HG03097 (cell line): Measurements from ENCODE around the gene NUMB.
"Not testable (repeated sequence)": the region's sequence is repeated elsewhere in the genome, so short reads cannot be mapped to it uniquely, and the experiment has no call there.

Experiments
- ATAC-seq: cut with Tn5 transposase; IDR thresholded peaks from one replicate; pipeline ENCODE4 v1.9.1; 2021; ENCODE audit not compliant: unreplicated experiment, low FRiP score

NUMB gene

DNA sequence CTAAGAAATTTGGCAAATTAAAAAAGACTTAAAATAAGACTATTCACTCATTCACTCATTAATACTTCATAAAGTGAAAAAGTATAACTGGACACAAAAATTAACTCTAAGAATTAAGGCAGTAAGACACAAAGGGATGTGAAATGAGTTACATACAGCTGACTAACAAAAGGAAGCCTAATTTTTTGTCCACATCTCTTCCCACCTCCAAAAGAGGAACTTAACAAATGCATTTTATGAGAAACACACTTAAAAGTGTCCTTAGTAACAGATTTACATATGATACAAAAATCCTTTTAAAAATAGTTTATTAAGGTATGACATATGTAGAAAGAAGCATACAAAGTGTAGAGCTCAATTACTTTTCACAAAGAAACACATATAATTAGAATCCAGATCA lies 88.9 kb downstream of the NUMB start:
- ATAC-seq: no peak

DNA sequence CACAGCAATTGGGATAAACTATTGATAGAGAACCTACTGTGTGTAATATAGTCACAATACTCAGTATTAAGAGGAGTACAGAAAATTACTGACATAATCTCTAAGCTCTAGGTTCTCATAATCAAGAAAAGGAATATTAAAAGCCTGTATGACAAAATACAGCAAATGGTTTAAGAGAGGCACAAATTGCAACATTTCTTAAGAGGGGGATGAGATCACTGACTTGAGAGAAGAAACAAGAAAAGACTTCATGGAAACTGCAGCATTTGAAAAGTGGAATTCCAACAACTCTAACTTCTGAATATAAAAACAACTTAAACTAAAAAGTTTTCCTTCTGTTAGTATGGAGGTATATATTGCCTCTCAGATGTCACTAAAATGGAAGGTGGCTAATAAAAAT lies 89.7 kb downstream of the NUMB start:
- no peak for ATAC-seq

DNA sequence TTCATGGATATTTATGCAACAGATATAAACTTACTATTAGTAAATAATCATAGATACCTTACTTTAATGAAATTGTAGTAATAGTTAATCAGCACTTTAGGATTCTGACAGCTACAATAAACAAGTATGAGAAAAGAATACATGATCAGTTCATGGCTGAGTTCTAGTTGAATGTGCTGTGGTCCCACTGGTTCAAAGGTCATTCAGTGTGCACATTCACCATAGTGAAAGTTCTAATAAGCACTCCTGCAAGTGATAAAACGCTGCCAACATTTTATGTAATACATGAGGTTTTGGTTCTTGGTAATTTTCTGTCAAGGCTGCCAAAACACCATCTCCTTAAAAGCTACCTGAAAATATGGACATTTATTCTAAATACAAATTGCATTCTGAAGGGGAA lies 92.6 kb downstream of the NUMB start:
- no peak for ATAC-seq

DNA sequence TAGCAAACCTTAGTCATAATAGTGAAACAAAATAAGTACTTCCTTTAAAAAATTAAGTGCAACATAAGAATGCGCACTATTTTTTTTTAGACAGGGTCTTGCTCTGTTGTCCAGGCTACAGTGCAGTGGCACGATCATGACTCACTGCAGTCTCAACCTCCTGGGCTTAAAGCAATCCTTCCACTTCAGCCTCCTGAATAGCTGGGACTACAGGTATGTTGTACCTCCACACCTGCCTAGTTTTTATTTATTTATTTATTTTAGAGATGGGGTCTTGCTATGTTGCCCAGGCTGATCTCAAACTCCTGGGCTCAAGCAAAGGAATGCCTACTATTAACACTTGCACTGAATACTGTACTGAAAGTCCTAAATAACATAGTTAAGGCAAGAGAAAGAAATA lies 93.8 kb downstream of the NUMB start:
- no peak for ATAC-seq

DNA sequence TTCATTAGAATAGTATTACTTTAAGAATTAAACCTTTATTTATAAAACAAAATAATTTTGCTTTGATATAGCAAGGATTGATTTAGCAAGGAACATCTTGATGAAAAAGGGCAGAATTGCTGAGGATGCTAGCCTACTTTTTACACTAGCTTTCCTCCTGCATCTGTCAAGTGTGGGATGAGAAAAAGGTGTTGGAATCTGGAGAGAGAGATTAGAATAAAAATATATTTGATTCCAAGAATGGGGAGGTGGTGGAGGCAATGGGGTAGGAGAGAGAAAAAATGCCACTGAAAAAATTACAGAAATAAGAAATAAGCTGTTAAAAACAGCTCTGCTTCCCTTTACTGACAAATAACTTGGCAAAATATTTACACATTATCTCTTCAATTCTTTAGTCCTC lies 98.9 kb downstream of the NUMB start:
- ATAC-seq: no peak

DNA sequence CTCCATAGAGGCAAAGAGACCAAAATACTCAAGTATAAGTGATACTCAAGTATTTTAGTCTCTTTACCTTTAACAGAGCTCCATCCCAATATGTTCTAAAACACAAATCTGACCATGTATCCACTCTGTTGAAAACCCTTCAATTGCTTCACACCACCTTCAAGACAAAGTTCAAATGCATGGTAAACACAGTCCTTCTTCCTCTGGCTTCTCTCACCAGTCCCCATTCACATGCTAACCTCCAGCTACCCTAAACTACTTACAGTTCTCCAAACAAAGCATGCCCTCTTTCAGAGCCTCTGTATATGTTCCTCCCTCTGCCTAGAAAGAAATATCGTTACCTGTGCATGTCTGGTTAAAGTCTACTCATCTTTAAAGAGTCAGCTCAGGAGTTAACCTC lies 100.2 kb downstream of the NUMB start:
- no peak for ATAC-seq

DNA sequence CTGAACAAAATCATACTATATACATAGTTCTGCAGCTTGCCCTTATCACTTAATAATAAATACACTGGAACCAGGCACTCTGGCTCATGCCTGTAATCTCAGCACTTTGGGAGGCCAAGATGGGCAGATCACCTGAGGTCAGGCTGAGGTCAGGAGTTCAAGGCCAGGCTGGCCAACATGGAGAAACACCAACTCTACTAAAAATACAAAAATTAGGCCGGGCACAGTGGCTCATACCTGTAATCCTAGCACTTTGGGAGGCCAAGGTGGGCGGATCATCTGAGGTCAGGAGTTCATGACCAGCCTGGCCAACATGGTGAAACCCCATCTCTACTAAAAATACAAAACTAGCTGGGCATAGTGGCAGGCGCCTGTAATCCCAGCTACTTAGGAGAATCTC lies 109.3 kb downstream of the NUMB start:
- not testable (repeated sequence) for ATAC-seq

DNA sequence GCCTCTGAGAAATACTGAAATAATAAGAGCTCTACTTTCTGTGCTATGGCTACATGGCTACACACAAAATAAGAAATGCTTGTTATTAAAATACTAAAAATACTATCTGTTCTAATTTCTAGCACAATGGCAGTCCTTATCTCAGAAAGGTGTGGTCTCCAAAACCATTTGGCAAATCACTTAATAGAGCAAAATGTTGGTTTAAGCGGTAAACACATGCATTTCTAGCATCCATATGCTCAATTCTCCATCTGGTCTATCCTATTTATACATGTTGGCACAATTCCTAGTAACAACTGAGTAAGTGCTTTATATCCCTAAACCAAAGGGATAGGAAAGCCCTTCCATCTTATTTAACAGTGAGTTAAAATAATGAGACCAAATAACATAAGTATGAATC lies 114.0 kb downstream of the NUMB start:
- no peak for ATAC-seq

DNA sequence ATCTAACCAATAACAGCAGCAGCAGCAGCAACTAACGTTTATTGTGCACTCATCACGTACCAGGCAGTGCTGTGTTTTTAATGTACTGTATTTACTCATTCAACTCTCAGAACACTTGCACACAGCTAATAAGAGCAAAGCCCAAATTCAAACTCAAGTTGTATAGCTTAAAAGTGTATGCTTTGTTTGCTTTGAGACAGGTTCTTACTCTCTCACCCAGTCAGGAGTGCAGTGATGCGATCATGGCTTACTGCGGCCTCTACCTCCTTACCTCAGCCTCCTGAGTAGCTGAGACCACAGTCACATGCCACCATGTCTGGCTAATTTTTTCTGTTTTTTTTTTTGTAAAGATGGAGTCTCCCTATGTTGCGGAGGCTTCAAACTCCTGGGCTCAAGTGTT lies 115.7 kb downstream of the NUMB start:
- ATAC-seq: no peak

DNA sequence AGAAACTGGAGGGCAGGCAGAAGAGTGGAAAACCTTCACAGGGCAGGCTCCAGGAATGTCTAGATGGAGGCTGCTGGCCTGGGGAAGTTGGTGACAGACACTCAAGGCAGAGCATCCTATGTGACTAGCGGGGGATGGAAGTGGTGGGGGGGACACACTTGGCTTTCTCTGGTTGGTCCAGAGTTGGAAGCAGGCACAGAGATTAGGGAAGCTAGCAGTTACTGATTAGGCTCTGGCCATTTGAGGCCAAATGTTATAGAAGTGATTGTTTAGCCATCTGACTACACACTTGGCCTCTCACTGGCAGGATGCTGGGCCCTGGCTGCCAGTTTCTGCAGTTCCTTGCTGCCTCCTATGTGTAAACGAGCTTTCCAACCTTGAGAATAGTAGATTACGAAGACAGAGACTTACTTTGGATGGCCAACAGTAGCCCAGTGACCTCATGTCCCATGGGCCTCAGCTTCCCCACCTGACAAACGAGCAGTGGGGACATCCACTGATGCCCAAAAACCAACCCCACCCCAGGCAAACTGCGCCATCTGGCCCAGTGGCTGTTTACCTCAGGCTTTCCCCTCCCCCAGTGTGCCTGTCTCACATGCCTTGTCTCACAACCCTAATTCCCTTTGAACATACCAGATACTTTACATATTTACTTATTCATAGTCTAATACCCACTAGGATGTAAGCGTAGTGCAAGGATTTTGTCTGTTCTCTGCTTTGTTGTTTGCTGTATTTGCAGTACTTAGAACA lies 118.3 kb downstream of the NUMB start:
- no peak for ATAC-seq

DNA sequence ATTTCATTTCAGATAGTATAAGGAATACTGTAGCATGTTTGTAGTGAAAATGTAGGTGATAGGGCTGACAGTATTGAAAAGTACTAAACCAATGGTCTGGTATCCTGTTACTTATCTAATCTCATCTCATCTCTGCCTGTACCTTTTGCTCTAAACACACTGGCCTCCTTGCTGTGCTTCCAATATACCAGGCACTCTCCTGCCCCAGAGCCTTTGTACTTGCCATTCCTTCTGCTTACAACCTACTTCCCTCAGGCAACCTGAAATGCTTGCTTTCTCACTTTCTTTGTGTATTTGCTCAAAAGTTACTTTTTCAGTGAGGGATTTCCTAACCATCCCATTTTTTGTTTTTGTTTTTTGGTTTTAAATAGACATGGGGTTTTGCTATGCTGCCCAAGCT lies 119.1 kb downstream of the NUMB start:
- ATAC-seq: no peak

DNA sequence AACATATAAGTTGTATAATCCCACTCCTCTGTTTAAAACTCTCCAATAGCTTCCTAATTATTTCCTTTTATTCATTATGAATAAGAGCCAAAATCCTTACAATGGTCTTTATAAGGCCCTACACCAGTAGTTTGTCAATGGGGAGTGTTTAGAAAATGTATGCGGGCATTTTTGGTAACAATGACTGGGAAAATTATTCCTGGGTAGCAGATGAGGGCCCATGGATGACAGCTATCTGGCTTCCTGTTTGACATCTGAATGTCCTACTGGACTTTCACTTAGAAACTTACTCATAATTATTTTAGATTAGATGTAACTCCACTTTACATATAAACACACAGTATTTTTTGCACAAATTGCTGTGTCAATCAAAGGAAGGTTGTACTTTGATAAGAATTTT lies 119.8 kb downstream of the NUMB start:
- ATAC-seq: no peak

DNA sequence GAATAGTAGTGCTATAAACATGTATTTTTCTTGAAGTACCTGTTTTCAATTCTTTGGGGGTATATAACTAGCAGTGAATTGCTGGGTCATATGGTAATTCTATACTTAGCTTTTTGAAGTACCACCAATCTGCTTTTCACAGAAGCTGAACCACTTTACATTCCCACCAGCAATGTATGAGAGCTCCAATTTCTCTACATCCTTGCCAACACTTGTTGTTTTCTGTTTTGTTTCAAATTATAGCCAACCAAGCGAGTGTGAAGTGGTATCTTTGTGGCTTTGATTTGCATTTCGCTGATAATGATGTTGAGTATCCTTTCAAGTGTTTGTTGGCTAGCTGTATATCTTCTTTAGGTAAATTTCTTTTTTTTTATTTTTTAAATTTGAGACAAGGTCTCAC lies 125.3 kb downstream of the NUMB start:
- no peak for ATAC-seq

DNA sequence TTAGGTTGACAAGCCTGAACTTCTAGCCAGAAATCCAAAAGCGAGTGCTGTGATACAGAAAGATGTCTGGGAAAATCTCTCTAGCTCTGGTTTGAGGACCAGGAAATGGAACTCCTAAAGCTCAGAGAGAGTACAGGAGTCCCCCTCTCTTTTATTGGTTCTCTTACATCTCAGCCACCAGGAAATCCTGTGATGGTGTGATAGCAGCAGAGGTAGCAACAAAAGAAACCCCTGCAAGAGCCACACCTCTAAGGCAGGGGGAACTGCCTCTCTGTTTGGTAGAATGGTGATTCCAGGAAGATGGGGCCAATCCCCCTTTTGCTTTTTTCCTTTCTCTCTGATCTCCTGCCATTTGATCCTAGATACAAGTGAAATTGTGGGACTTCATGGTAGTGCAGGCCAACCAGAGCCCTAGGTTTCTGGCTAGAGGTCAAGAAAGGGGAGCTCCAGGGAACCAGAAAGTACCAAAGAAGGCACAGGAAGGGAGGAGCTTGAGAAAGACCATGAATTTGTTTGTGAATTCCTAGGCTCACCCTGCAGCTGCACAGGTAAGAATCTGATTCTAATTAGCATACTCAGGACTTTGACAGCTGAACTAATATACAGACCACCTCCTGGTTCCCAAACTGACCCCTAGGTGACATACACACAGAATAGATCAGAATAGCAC lies 132.6 kb downstream of the NUMB start:
- no peak for ATAC-seq

DNA sequence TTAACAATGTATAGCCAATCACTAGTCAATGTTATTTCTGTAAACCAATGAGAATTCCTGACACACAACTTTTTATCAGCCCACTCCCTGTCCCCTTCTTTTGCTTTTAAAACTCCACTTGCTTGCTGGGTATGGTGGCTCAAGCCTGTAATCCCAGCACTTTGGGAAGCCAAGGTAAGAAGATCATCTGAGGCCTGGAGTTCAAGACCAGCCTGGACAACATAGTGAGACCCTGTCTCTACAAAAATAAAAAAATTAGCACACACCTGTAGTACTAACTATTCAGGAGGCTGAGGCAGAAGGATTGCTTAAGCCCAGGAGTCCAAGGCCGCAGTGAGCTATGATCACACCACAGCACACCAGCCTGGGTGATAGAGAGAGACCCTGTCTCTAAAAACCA lies 133.3 kb downstream of the NUMB start:
- no peak for ATAC-seq

DNA sequence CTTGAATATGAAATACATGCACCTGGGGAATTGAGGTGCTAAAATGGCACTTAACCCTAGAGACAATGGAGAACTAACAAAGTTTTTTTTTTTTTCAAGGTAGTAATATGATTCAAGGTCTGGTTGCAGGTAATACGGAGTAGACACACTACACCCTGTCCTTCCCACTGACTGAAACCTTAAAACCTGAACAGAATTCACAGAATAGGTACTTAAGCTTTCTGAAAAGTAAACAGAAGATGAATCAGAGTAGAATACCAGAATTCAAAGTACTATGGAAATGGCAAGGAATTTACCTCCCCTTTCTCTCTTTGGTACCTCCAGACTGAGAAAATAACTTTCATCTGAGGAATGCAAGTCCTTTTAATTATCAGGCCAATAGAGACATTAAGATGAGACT lies 133.8 kb downstream of the NUMB start:
- ATAC-seq: no peak

DNA sequence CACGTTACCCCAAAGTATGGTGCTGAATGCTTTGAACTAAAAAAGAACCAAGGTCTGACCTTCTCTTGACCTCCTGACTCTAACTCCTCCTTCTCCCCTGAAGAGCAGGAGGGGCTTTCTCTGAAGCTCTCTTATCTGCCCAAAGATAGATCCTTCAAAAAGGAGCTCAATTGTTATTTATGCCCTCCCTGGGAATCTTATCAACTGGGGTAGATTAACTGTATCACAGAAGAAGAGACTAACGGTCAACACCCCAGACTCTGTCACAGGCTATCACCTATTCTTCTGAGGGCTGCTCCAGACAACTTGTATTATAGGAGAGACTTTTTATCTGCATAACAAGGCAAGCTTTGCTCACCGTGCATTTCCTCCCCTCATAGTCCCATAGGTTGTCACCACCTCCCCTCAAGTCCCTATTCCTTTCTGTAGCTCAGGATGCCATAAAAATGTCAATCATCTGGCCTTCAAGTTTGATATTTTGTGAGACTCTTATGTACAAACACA lies 134.4 kb downstream of the NUMB start:
- no peak for ATAC-seq

DNA sequence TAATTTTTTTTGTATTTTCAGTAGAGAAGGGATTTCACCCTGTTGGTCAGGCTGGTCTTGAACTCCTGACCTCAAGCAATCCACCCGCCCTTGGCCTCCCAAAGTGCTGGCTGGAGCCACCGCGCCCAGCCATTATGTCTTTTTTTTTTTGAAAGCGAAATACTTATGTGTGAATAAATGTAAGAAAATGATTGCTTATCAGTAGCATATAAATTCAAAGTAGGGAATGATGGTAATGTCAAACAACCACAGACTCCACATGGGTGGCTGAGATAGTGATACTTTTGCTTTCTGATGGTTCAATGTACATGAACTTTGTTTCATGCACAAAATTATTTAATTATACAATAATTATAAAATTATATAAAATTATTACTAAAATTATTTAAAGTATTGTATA lies 145.2 kb downstream of the NUMB start:
- no peak for ATAC-seq

DNA sequence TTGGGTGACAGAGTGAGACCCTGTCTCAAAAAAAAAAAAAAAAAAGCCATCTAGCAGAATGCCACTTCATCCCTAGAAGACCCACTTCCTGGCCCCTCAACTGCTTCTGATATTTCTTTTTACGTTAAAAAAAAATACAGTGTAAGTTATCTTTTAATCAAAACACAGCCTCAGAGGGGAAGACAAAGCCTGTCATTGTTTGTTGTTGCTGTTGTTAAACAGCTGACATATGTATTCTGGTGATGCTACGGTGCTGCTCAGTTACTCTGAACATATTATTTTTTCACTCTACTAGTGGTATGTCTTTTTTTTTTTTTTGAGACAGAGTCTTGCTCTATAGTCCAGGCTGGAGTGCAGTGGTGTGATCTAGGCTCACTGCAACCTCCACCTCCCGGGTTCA lies 145.7 kb downstream of the NUMB start:
- ATAC-seq: no peak

DNA sequence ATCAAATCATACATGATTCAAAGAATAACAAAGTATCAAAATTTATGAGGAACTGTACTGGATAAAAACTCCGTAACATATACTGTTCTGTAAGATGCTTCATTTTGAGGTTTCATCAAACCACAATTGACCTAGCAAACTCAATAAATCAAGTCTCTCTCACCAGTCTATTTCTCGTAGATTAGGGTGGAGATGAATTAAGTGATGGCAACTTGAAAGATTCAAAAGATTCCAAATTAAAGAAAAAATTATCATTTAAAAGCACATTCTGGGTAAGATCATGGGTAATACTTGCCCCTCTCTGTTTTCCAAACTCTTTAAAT lies 146.7 kb downstream of the NUMB start:
- ATAC-seq: no peak

DNA sequence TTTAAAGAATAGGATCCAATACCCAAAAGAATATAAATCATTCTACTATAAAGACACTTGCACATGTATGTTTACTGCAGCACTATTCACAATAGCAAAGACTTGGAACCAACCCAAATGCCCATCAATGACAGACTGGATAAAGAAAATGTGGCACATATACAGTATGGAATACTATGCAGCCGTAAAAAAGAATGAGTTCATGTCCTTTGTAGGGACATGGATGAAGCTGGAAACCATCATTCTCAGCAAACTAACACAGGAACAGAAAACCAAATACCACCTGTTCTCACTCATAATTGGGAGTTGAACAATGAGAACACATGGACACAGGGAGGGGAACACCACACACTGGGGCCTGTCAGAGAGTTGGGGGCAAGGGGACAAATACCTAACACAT lies 149.1 kb downstream of the NUMB start:
- not testable (repeated sequence) for ATAC-seq

DNA sequence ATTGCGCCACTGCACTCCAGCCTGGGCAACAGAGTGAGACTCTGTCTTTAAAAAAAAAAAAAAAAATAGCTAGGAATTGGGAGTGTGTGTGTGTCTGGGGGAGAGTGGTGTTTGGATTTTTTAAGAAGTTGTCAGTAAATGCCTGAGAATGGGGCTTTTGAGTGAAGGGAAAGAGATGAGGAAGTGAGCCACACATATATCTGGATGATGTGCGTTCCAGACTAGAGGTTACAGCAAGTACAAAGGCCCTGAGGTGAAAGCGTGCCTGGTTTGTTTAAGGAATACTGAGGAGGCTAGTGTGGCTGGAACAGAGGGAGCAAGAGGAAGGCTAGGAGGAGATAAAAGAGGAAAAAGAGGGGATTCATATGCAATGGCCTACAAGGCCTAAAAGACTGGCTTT lies 151.1 kb downstream of the NUMB start:
- no peak for ATAC-seq

DNA sequence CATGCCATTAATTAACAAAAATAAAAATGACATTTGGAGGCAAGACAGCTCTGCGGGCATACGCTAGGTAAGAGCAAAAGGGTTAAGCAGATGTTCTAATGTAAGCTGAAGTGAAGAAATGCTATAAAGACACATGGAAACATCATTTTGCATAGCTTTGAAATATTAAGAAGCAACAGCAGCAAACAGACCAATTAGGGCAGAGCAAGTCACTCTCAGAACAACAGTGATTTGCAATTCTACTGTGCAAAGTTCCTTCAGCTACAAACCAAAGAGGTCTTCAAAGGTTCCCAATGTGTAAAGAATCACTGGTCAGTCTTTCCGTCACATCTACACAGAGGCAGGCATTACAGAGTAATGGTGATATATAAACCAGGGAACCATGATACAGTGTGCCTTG lies 152.8 kb downstream of the NUMB start:
- no peak for ATAC-seq
